ENCODE data around the gene NRBF2. TPM values are rescaled to one million over a fixed set of nuclear protein-coding genes. Genes with fewer than 3 reads are reported as not detected.
"Not testable (repeated sequence)": the region's sequence is repeated elsewhere in the genome, so short reads cannot be mapped to it uniquely, and the experiment has no call there.

NRBF2 gene
- total RNA-seq, 1 donor from 2014 or later: 12.5 TPM

- not testable (repeated sequence) for H3K27me3 ChIP-seq (ENCODE audit: control insufficient read depth in 3 of 3, insufficient read depth in 3 of 3, low read length in 3 of 3); H3K9me3 ChIP-seq (ENCODE audit: control insufficient read depth in 3 of 3, low read length in 3 of 3); H3K27ac ChIP-seq (ENCODE audit: low read depth, low read length); H3K4me1 ChIP-seq (ENCODE audit: control insufficient read depth in 3 of 3, insufficient read depth in 3 of 3, low read length in 3 of 3); H3K4me3 ChIP-seq (ENCODE audit: low read length in 3 of 3); H3K9ac ChIP-seq (ENCODE audit: low read depth in 1 of 3, low read length in 3 of 3); H3K36me3 ChIP-seq (ENCODE audit: control insufficient read depth in 3 of 3, insufficient read depth in 3 of 3, low read length in 3 of 3)
Observed at GRCh38 chr10:63102279-63102883, 30.7 kb upstream of the NRBF2 start.

GRCh38 chr10:63103178-63103577, 29.9 kb upstream of the NRBF2 start:
- H3K27ac ChIP-seq (ENCODE audit: low read depth, low read length); H3K4me1 ChIP-seq (ENCODE audit: control insufficient read depth in 3 of 3, insufficient read depth in 3 of 3, low read length in 3 of 3); H3K9ac ChIP-seq (ENCODE audit: low read depth in 1 of 3, low read length in 3 of 3); H3K9me3 ChIP-seq (ENCODE audit: control insufficient read depth in 3 of 3, low read length in 3 of 3); H3K36me3 ChIP-seq (ENCODE audit: control insufficient read depth in 3 of 3, insufficient read depth in 3 of 3, low read length in 3 of 3); H3K27me3 ChIP-seq (ENCODE audit: control insufficient read depth in 3 of 3, insufficient read depth in 3 of 3, low read length in 3 of 3); H3K4me3 ChIP-seq (ENCODE audit: low read length in 3 of 3): not testable (repeated sequence)

DNA sequence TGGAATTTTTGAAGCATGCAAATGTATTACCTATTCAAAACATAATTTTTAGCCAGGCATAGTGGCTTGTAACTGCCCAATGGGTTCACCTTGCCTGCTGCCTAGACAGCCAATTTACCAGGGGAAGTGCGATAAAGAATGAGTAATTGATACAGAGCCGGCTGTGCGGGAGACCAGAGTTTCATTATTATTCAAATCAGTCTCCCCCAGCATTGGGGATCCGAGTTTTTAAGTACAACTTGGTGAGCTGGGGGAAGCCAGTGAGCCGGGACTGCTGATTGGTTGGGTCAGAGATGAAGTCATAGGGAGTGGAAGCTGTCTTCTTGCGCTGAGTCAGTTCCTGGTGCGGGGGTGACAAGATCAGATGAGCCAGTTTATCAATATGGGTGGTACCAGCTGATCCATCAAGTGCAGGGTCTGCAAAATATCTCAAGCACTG, 29.1 kb upstream of the NRBF2 start:
- no peak overlapping the region for H3K27ac ChIP-seq (ENCODE audit: low read depth, low read length)
- H3K4me1 ChIP-seq (ENCODE audit: control insufficient read depth in 3 of 3, insufficient read depth in 3 of 3, low read length in 3 of 3): no peaks in the 10 kb centered on the region
- no peaks in the 10 kb centered on the region for H3K9me3 ChIP-seq (ENCODE audit: control insufficient read depth in 3 of 3, low read length in 3 of 3)
- H3K9ac ChIP-seq (ENCODE audit: low read depth in 1 of 3, low read length in 3 of 3): no peak overlapping the region
- H3K27me3 ChIP-seq (ENCODE audit: control insufficient read depth in 3 of 3, insufficient read depth in 3 of 3, low read length in 3 of 3): no peaks in the 10 kb centered on the region
- H3K4me3 ChIP-seq (ENCODE audit: low read length in 3 of 3): no peak overlapping the region
- H3K36me3 ChIP-seq (ENCODE audit: control insufficient read depth in 3 of 3, insufficient read depth in 3 of 3, low read length in 3 of 3): no peaks in the 10 kb centered on the region

- Histone ChIP-seq H3K9me3 (ENCODE audit: control insufficient read depth in 3 of 3, low read length in 3 of 3) (no peaks in the 10 kb centered on the region), H3K27me3 (ENCODE audit: control insufficient read depth in 3 of 3, insufficient read depth in 3 of 3, low read length in 3 of 3) (no peaks in the 10 kb centered on the region), H3K4me1 (ENCODE audit: control insufficient read depth in 3 of 3, insufficient read depth in 3 of 3, low read length in 3 of 3) (no peaks in the 10 kb centered on the region), H3K27ac (ENCODE audit: low read depth, low read length) (peak overlapping the region; percentile 44), H3K36me3 (ENCODE audit: control insufficient read depth in 3 of 3, insufficient read depth in 3 of 3, low read length in 3 of 3) (no peaks in the 10 kb centered on the region), H3K9ac (ENCODE audit: low read depth in 1 of 3, low read length in 3 of 3) (no peak overlapping the region), H3K4me3 (ENCODE audit: low read length in 3 of 3) (no peak overlapping the region)
Observed at GRCh38 chr10:63105225-63106110, 27.7 kb upstream of the NRBF2 start.

DNA sequence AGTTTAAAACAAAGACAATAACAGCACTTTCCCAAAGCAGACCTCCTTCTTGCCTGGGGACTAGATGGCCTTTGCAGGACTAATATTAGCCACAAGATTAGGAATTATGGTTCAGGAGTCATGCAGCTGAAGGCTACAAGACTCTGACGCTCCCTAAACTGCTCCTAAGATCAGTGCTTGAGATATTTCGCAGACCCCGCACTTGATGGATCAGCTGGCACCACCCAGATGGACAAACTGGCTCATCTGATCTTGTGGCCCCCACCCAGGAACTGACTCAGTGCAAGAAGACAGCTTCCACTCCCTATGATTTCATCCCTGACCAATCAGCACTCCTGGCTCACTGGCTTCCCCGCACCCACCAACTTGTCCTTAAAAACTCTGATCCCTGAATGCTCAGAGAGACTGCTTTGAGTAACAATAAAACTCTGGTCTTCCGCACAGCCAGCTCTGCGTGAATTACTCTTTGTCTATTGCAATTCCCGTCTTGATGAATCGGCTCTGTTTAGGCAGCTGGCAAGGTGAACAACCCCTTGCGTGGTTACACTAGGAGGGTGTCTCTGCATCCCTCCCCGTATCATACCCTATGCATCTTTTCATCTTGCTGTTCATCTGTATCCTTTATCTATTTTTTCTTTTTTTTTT, 26.9 kb upstream of the NRBF2 start:
- H3K9me3 ChIP-seq (ENCODE audit: control insufficient read depth in 3 of 3, low read length in 3 of 3): no peaks in the 10 kb centered on the region
- peak overlapping the region; percentile 44 for H3K27ac ChIP-seq (ENCODE audit: low read depth, low read length)
- H3K4me1 ChIP-seq (ENCODE audit: control insufficient read depth in 3 of 3, insufficient read depth in 3 of 3, low read length in 3 of 3): no peaks in the 10 kb centered on the region
- H3K9ac ChIP-seq (ENCODE audit: low read depth in 1 of 3, low read length in 3 of 3): peak overlapping the region in 1 of 3 donors; percentile 25
- peak overlapping the region in 1 of 3 donors; percentile 6 for H3K4me3 ChIP-seq (ENCODE audit: low read length in 3 of 3)
- H3K36me3 ChIP-seq (ENCODE audit: control insufficient read depth in 3 of 3, insufficient read depth in 3 of 3, low read length in 3 of 3): no peaks in the 10 kb centered on the region
- H3K27me3 ChIP-seq (ENCODE audit: control insufficient read depth in 3 of 3, insufficient read depth in 3 of 3, low read length in 3 of 3): no peaks in the 10 kb centered on the region

- Histone ChIP-seq H3K36me3 (ENCODE audit: control insufficient read depth in 3 of 3, insufficient read depth in 3 of 3, low read length in 3 of 3) (no peaks in the 10 kb centered on the region), H3K9ac (ENCODE audit: low read depth in 1 of 3, low read length in 3 of 3) (no peak overlapping the region), H3K9me3 (ENCODE audit: control insufficient read depth in 3 of 3, low read length in 3 of 3) (no peaks in the 10 kb centered on the region), H3K27me3 (ENCODE audit: control insufficient read depth in 3 of 3, insufficient read depth in 3 of 3, low read length in 3 of 3) (no peaks in the 10 kb centered on the region), H3K27ac (ENCODE audit: low read depth, low read length) (no peak overlapping the region), H3K4me3 (ENCODE audit: low read length in 3 of 3) (no peak overlapping the region), H3K4me1 (ENCODE audit: control insufficient read depth in 3 of 3, insufficient read depth in 3 of 3, low read length in 3 of 3) (no peaks in the 10 kb centered on the region)
Observed at GRCh38 chr10:63107943-63108437, 25.1 kb upstream of the NRBF2 start.

DNA sequence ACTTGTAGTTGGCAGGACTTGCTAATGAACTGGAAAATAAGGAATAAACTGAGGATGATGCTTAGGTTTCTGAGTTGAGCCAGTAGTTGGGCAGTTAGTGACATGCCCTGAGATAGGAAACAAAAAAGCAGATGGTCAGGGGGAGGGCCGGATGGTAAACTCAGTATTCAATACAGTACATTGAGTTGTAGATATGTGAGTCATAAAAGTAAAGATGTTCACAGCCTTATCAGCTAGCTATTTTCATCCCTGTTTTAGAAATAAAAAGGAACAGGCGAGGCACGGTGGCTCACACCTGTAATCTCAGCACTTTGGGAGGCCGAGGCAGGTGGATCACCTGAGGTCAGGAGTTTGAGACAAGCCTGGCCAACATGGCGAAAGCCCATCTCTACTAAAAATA, 22.2 kb upstream of the NRBF2 start:
- Histone ChIP-seq H3K27me3 (ENCODE audit: control insufficient read depth in 3 of 3, insufficient read depth in 3 of 3, low read length in 3 of 3) (no peaks in the 10 kb centered on the region), H3K4me1 (ENCODE audit: control insufficient read depth in 3 of 3, insufficient read depth in 3 of 3, low read length in 3 of 3) (peaks cover 11 to 14% (median 13%) of the 10 kb centered on the region in 3 donors), H3K4me3 (ENCODE audit: low read length in 3 of 3) (no peak overlapping the region), H3K9ac (ENCODE audit: low read depth in 1 of 3, low read length in 3 of 3) (no peak overlapping the region), H3K9me3 (ENCODE audit: control insufficient read depth in 3 of 3, low read length in 3 of 3) (no peaks in the 10 kb centered on the region), H3K36me3 (ENCODE audit: control insufficient read depth in 3 of 3, insufficient read depth in 3 of 3, low read length in 3 of 3) (no peaks in the 10 kb centered on the region), H3K27ac (ENCODE audit: low read depth, low read length) (no peak overlapping the region)

GRCh38 chr10:63114031-63114814, 18.9 kb upstream of the NRBF2 start:
- peak overlapping the region; percentile 29 to 61 (median 60) for H3K9ac ChIP-seq (ENCODE audit: low read depth in 1 of 3, low read length in 3 of 3)

DNA sequence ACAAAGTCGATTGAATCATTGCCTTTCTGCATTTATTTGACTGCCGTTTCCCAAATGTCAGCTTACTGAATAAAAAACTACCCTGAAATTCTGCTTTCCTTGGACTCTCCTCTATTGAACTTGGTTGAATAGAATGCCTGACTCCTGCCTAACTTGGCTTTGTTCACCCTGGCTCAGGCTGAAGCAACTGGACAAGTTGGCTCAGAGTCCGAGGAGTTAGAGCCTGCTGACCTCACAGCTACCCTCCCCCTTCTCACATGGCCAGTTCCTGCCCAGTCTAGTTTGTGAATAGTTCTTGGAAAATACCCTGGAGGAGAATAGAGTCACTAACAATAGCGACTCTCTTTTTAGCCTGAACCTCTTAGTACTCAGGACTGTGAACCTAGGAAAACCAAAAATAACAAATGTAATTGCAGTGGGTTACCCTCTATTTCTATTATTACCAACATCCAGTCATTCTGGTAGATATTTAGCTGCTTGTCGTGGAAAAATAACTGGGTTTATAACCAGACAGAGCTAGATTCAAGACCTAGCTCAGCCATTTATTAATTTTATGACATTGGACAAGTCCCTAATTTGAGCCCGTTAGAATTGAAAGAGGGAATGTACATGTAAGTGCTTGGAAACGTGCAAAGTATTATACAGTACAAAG, 17.3 kb upstream of the NRBF2 start:
- no peaks in the 10 kb centered on the region for H3K9me3 ChIP-seq (ENCODE audit: control insufficient read depth in 3 of 3, low read length in 3 of 3)
- peak overlapping the region in 1 of 3 donors; percentile 33 for H3K4me3 ChIP-seq (ENCODE audit: low read length in 3 of 3)
- H3K27me3 ChIP-seq (ENCODE audit: control insufficient read depth in 3 of 3, insufficient read depth in 3 of 3, low read length in 3 of 3): no peaks in the 10 kb centered on the region
- H3K9ac ChIP-seq (ENCODE audit: low read depth in 1 of 3, low read length in 3 of 3): peak overlapping the region; percentile 40 to 69 (median 51)
- H3K36me3 ChIP-seq (ENCODE audit: control insufficient read depth in 3 of 3, insufficient read depth in 3 of 3, low read length in 3 of 3): no peaks in the 10 kb centered on the region
- H3K4me1 ChIP-seq (ENCODE audit: control insufficient read depth in 3 of 3, insufficient read depth in 3 of 3, low read length in 3 of 3): peaks cover 16 to 19% (median 17%) of the 10 kb centered on the region in 3 donors
- H3K27ac ChIP-seq (ENCODE audit: low read depth, low read length): peak overlapping the region; percentile 93

More at GRCh38 chr10:63114031-63114814, 18.9 kb upstream of the NRBF2 start:
- Histone ChIP-seq H3K9me3 (ENCODE audit: control insufficient read depth in 3 of 3, low read length in 3 of 3) (no peaks in the 10 kb centered on the region), H3K4me3 (ENCODE audit: low read length in 3 of 3) (peak overlapping the region in 1 of 3 donors; percentile 22), H3K27ac (ENCODE audit: low read depth, low read length) (peak overlapping the region; percentile 93), H3K27me3 (ENCODE audit: control insufficient read depth in 3 of 3, insufficient read depth in 3 of 3, low read length in 3 of 3) (no peaks in the 10 kb centered on the region), H3K36me3 (ENCODE audit: control insufficient read depth in 3 of 3, insufficient read depth in 3 of 3, low read length in 3 of 3) (no peaks in the 10 kb centered on the region), H3K4me1 (ENCODE audit: control insufficient read depth in 3 of 3, insufficient read depth in 3 of 3, low read length in 3 of 3) (peaks cover 16 to 19% (median 17%) of the 10 kb centered on the region in 3 donors)

All from skeletal muscle tissue (tissue), 4 donors.